ENCODE results near the gene LTBR. TPM values are rescaled to one million over a fixed set of nuclear protein-coding genes. Genes with fewer than 3 reads are reported as not detected.

LTBR gene
- total RNA-seq, 1 donor from 2014 or later = 41.1 TPM

DNA sequence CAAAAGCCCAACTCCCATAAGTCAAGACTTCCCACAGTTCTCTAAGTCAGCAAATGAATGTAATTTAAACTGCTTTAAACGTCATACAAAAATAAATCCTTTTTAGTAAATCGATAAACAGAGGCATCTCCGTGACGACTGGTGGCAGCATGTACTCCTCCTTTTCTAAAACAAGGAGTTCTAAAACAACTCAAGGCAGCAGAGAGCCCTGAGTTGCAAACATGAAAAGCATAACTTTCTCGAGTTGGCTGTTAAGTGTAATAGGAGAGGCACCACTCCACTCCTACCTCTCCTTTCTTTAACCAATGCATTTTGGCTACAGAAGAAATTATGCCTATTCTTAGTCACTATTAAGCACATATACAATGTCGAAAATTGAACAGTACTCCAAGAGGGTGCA lies 22.0 kb downstream of the LTBR start:
- H3K9me3 Mint-ChIP-seq (ENCODE audit: low read depth) = peaks cover 9% of the 10 kb centered on the region
- peaks cover 4% of the 10 kb centered on the region for H3K36me3 Mint-ChIP-seq (ENCODE audit: low read depth)
- no peak overlapping the region for H3K4me3 Mint-ChIP-seq (ENCODE audit: unreplicated experiment)
- peak overlapping the region; percentile 49 for H3K27ac Mint-ChIP-seq (ENCODE audit: unreplicated experiment)
- no peaks in the 10 kb centered on the region for H3K27me3 Mint-ChIP-seq (ENCODE audit: low read depth)
- no peak for DNase-seq (ENCODE audit: low spot score)
- no peaks in the 10 kb centered on the region for H3K4me1 Mint-ChIP-seq (ENCODE audit: low read depth)
- no peak for TF ChIP-seq CTCF (IDR thresholded peaks at IDR 0.05)

- Mint-ChIP-seq H3K27ac (ENCODE audit: unreplicated experiment) (no peak overlapping the region), H3K4me1 (ENCODE audit: low read depth) (no peaks in the 10 kb centered on the region), H3K4me3 (ENCODE audit: unreplicated experiment) (no peak overlapping the region), H3K27me3 (ENCODE audit: low read depth) (no peaks in the 10 kb centered on the region), H3K36me3 (ENCODE audit: low read depth) (peaks cover 4% of the 10 kb centered on the region), H3K9me3 (ENCODE audit: low read depth) (peaks cover 9% of the 10 kb centered on the region)
- DNase-seq (ENCODE audit: low spot score) = no peak
- TF ChIP-seq CTCF (IDR thresholded peaks at IDR 0.05) = no peak
These were observed 23.4 kb downstream of the LTBR start for GRCh38 chr12:6407236-6407954.

DNA sequence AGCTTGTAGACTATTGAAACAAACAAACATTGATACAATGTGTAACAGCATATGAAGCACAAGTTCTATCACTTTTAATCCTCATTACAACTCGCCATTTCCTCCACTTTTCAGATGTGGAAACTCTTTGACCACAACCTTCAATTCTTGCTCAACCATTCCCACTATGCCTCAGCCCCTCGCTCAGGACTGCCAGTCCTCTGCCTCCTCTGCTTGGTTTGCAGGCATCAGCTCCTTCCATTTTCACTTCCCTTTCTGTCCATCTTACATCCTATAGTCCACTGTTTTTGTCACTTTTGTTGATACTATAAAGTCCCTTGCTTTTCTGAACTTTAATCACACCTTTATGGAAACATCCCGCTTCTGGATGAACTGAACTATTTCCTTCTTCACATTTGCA lies 32.6 kb downstream of the LTBR start:
- no peak for DNase-seq (ENCODE audit: low spot score)
- no peak overlapping the region for H3K4me3 Mint-ChIP-seq (ENCODE audit: unreplicated experiment)
- TF ChIP-seq CTCF (IDR thresholded peaks at IDR 0.05) = no peak
- H3K27me3 Mint-ChIP-seq (ENCODE audit: low read depth) = no peaks in the 10 kb centered on the region
- H3K9me3 Mint-ChIP-seq (ENCODE audit: low read depth) = peaks cover 6% of the 10 kb centered on the region
- peaks cover 8% of the 10 kb centered on the region for H3K4me1 Mint-ChIP-seq (ENCODE audit: low read depth)
- H3K27ac Mint-ChIP-seq (ENCODE audit: unreplicated experiment) = no peak overlapping the region
- H3K36me3 Mint-ChIP-seq (ENCODE audit: low read depth) = peaks cover 6% of the 10 kb centered on the region

DNA sequence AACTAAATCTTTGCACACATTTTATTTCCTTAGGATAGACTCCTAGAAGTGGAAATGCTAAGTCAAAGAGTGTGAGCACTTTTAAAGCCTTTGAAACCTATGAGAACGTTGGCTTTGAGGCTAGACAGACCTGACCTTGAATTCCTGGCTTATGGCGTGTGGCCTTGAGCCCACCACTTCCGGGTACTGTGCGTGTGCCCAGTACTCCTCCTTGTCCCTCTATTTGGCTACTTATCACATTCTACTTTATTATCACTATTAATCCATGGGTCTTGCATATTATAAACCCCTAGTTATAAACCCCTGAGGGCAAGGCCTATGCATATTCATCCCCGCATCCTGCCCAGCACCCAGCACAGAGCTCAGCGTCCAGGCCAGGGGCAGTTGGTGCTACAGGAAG lies 34.8 kb downstream of the LTBR start:
- Mint-ChIP-seq H3K4me3 (ENCODE audit: unreplicated experiment) (no peak overlapping the region), H3K9me3 (ENCODE audit: low read depth) (peaks cover 6% of the 10 kb centered on the region), H3K36me3 (ENCODE audit: low read depth) (peaks cover 6% of the 10 kb centered on the region), H3K4me1 (ENCODE audit: low read depth) (peaks cover 11% of the 10 kb centered on the region), H3K27ac (ENCODE audit: unreplicated experiment) (no peak overlapping the region), H3K27me3 (ENCODE audit: low read depth) (no peaks in the 10 kb centered on the region)
- TF ChIP-seq CTCF (IDR thresholded peaks at IDR 0.05) = no peak
- no peak for DNase-seq (ENCODE audit: low spot score)

GRCh38 chr12:6420364-6420763 lies 36.4 kb downstream of the LTBR start:
- no peaks in the 10 kb centered on the region for H3K27me3 Mint-ChIP-seq (ENCODE audit: low read depth)
- no peak overlapping the region for H3K4me3 Mint-ChIP-seq (ENCODE audit: unreplicated experiment)
- H3K4me1 Mint-ChIP-seq (ENCODE audit: low read depth) = peaks cover 13% of the 10 kb centered on the region
- DNase-seq (ENCODE audit: low spot score) = no peak
- peaks cover 6% of the 10 kb centered on the region for H3K36me3 Mint-ChIP-seq (ENCODE audit: low read depth)
- no peak overlapping the region for H3K27ac Mint-ChIP-seq (ENCODE audit: unreplicated experiment)
- no peak for TF ChIP-seq CTCF (IDR thresholded peaks at IDR 0.05)
- H3K9me3 Mint-ChIP-seq (ENCODE audit: low read depth) = peaks cover 3% of the 10 kb centered on the region
